HG03135 (cell line): ENCODE data around the gene FAM124B.
"Not testable (repeated sequence)": the region's sequence is repeated elsewhere in the genome, so short reads cannot be mapped to it uniquely, and the experiment has no call there.

Experiments used
- ATAC-seq: cut with Tn5 transposase; IDR thresholded peaks from one replicate; pipeline ENCODE4 v1.9.1; 2021; ENCODE audit warnings: mild to moderate bottlenecking, moderate library complexity; ENCODE audit not compliant: unreplicated experiment

Gene FAM124B

DNA sequence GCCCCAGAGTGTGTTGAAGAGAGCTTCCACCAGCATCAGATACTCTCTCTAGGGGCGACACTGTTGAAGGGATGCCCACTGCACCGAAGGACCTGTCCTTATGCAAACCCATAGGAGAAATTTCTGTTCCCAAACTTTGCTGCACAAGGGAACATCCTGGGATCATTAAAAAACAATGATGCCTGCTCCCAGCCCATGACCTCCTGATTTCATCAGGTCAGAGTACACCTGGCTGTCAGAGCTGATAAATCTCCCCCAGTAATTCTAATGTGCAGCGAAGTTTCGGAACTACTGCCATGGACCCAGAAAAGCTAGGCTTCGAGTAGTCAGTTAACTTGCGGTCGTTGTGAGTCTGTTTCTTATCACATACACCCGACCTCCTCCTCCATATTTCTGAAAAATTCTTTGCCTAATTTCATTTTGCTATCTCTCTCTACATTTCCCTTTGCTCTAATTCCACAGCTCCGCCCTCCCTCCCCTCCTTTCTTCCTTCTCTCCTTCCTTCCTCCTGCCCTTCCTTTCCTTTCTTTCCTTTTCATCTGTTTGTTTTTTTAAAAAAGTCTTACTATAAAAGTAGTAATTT is 18.8 kb downstream of the FAM124B start:
- no peak for ATAC-seq

DNA sequence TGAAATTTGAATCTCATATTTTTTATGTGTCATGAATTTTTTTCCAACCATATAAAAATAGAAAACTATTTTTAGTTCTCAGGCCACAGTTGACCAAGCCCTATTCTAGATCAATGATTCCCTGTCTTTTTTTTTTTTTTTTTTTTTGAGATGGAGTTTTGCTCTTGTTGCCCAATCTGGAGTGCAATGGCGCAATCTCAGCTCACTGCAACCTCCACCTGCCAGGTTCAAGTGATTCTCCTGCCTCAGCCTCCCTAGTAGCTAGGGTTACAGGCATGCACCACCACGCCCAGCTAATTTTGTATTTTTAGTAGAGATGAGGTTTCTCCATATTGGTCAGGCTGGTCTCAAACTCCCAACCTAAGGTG is 19.6 kb downstream of the FAM124B start:
- not testable (repeated sequence) for ATAC-seq

DNA sequence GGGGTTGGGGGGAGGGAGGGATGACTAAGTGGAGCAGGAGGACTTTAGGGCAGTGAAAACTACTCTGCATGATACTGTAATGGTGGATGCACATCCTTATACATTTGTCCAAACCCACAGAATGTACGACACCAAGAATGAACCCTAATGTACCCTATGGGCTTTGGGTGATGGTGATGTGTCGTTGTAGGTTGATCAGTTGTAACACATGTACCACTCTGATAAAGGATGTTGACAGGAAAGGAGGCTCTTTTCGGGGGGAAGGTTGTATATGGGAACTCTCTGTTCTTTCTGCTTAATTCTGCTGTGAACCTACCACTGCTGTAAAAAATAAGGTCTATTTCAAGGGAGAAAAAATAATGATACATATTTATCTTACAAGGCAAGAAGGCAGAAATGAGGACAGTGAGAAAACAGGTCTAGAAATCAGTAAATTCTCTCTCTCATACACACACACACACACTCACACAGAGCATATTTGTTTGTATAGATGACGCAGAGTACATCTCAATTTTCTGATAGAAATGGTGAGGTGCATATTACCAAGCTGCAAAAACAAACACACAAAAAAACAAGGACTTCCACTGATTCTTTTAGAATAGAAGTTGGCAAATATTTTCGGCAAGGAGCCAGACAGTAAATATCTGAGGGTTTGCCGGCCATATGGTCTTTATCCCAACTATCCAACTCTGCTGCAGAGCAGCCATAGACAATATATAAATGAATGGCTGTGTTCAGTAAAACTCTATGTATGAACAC is 20.2 kb downstream of the FAM124B start:
- ATAC-seq = no peak

DNA sequence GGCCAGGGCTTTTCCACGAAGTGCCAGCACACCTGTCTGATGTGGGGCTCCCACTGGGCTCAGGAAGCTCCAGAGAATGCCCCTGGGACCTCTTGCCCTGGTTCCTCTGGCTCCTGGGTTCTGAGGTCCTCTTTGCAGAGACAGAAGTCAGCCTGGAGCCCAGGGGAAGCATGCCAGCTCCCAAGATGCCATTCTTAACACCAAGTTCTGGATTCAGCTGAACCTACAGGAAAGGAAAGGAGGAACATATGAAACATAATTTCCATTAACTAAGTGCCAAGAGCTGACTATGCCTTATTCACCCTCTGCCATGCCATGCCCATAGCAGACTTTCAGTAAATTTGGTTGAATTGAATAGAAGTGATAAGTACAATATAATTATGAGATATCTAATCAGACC is 21.9 kb downstream of the FAM124B start:
- ATAC-seq = no peak

DNA sequence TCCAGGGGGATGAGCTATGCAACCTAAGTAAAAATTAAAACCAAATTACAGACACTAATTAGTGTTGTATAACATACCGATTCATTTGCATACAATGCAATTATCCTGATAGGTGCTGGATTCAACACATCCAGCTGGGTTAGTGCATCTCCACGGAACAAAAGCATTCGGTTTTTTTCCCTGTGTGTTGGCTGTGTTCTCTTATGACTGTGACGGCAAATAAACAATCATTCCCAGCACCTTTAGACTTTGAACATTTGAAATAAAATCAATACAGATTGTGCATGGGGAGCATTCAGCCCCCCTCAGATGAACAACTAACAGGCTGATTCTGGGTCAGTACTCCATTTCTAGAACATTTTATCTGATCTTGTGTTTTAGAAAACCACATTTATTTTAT is 22.7 kb downstream of the FAM124B start:
- ATAC-seq = no peak

DNA sequence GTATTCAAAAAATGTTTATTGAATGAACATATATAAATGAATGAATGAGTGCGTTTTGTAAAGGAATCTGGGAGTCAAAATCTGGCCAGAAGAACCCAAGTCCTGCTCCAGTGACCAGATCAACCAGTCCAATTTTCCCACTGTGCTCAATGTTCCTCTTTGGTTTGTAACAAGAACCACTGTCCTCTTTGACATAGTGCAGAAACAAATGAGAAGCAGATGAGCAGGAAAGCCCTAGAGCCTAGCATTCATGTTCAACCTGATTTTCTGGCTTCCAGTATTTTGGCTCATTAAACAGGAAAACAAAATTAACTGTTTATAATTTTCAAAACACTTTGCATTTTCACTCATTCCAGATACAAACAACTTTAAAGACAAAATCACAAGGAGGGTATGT is 23.2 kb downstream of the FAM124B start:
- no peak for ATAC-seq

DNA sequence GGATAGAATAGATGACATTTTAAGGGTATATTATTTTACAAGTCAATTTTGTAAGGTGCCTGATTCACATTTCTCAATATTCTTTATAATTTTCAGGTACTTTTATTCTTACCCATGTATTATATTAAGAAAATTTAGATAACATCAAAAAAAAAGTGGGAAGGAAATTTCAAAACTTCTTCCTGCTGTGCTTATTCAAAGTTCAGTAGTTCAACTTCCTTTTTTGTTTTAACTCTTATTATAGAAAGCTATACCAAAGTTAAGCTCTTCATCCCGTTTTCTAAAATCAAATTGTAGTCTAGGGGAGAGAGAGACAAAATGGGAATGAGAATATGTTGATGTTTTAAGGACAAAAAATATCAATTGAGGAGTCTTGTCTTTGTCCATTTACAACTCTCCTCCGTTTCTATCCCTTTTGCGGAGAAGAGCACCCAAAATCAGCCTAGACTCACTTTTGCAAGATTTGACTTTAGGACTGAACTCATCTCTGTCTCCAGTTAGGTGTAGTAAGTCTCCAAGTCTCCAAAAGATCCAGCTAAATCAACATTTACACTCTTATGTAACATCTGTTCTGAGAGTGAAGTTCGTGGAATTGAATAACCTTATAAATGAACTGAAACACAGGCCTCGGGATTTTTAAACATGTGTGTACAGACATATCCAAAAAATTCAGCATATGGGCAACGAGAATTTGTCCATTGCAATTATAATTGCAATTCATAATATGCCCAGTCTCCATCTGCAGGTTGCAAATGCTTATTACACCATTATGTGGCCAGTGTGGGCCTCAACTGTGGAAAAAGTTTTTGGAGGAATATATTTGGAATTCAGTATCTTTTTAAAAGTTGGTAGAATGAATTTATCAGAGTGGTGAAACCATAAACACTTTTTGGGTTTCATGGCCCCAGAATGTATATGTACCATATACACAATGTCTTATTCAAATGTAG is 23.9 kb downstream of the FAM124B start:
- no peak for ATAC-seq

DNA sequence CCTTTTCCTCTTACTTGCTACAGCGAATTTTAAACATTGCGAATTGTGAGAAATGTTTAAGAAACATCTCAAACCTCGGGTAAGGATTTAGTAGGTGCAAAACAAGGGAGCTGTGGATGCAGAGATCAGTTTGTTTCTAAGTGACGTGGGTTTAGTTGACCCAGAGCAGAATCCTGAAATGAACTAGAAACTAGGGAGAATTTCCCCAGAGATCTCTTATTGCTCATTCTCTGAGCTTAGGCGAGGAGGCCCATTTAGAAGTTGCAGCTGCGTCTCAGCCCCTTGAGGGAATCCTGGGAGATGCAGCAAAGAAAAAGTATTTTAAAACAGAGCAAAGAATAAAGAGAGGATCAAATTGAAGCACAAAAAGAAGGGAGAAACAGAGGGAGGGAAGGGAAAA is 29.3 kb downstream of the FAM124B start:
- no peak for ATAC-seq

DNA sequence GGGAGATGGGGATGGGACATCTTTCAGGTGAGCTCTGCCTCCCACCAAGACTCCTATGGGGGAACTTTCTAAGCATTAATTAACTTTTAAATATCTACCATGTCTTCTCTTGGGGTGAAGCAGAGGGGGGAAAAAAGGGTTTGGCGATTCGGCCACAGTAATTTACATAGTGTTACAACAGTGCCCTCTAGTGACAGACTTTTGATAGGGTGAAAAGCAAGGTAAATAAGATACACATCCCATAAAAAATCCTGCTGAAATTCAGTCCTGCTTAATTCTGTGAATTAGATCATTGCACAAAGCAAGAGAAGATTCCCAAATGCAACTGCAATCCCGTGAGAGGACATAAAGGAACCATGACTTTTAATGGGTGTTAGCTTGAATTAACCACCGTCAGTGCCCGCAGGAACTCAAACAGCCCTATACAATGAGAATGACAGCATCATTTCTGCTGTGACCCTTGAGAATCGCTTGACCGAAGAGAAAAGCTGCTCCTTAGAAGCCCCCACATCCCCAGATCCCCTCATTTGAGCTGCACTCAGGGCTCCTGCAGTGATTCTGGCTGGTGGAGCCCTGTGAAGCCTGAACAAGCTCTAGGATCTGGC is 32.8 kb downstream of the FAM124B start:
- no peak for ATAC-seq

DNA sequence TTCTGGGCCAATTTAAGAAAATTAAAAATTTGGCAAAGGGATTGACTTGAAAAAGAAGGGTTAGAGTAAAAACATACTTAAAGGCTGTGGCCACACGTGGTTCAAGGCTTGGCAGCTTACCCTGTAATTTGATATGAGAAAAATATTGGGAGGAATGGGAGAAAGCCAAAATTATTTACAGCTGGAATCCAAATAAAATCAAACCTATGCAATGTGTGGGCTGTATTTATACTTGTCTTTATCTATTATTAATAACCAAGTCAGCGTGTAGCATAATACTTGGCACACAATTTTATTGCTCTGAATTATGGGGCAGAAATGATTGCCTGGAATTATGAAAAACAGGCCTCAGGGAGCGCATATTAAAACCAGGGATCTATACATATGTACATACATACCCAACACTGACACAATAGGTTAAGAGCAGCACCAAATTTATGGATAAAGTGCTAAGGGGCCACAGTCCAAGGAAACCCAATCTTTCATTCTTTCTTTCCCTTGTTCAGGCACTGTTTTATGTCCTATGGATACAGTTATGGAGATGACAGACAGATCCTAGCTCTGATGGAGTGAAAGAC is 35.6 kb downstream of the FAM124B start:
- ATAC-seq = no peak

DNA sequence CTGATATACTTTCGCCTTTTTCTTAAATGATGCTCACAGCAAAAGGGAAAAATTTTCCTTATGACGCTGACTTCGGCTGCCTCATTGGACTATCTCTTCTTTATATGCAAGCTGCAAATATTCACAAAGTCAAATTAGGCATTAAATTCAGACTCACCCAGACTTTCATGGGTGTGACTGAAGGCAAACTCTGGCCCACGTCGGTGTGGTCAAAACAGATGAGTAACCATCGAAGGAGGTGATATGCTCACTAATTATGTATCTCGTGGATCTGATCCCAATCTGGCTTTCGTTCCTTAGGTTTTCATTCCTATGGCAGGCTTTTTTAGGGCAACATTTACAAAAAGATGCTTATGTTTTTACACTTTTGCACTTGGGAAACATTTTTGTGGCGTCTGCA is 36.6 kb downstream of the FAM124B start:
- ATAC-seq = no peak

DNA sequence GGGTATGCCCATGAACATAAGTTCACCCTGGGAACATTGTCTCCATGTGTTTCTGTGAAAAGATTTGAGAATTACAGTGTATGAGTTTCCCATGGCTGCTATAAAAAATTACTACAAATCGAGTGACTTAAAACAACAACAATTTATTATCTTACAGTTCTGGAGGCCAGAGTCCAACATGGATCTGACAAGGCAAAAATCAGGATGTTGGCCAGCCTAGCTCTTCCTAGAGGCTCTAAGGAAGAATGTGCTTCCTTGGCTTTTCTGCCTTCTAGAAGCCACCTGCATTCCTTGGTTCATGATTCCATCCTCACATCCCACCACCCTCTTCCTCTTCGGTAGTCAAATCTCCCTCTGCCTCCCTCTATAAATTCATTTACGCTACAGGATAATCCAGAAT is 38.6 kb downstream of the FAM124B start:
- no peak for ATAC-seq

DNA sequence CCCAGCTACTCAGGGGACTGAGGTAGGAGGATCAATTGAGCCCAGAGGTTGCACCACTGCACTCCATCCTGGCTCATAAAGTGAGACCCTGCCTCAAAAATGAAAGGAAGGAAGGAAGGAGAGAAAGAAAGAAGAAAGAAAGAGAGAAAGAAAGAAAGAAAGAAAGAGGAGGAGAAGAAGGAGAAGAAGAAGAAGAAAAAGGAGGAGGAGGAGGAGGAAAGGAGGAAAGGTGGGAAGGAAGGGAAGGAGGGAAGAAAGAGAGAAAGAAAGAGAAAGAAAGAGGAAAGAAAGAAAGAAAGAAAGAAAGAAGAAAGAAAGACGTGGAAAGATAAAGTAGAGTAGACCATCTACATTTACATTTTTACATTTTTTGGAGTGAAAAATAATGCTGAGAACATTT is 39.8 kb downstream of the FAM124B start:
- no peak for ATAC-seq

DNA sequence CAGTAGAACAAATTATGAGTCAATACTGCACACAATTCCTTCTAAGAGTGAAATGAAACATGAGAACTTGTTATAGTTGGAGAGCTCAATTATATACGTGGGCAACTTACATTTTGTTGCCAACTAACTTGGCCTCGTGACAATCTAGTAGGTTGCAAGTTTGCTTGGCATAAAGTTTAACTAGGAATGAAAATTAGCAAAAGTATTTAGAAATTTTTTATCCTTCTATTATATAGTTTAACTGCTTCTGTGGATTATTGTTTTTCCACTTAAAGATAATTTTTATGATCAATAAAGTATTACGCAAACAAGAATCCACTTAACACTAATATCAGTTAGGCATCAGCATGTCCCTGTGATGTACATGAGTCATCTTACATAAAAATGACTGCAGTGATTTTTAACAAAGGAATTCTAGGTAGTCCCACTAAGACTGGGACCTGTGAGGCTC is 41.1 kb downstream of the FAM124B start:
- no peak for ATAC-seq

DNA sequence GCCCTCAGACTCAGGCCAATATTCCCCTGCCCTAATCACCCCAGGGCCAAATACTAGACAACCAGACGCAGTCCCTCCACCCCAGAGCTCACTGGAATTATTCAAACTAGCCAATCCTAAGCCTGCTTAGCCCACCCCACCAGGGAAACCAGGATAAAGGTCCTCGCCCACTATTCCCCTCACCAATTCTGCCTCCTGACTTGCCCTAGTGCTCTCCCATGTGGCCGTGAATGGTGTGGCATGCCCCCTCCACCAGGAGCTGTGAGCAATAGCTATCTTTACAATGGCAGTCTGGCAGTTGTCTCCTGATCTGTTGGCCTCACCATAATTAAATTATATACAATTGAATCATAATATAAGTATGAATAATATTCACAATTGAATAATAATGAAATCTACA is 42.3 kb downstream of the FAM124B start:
- no peak for ATAC-seq

DNA sequence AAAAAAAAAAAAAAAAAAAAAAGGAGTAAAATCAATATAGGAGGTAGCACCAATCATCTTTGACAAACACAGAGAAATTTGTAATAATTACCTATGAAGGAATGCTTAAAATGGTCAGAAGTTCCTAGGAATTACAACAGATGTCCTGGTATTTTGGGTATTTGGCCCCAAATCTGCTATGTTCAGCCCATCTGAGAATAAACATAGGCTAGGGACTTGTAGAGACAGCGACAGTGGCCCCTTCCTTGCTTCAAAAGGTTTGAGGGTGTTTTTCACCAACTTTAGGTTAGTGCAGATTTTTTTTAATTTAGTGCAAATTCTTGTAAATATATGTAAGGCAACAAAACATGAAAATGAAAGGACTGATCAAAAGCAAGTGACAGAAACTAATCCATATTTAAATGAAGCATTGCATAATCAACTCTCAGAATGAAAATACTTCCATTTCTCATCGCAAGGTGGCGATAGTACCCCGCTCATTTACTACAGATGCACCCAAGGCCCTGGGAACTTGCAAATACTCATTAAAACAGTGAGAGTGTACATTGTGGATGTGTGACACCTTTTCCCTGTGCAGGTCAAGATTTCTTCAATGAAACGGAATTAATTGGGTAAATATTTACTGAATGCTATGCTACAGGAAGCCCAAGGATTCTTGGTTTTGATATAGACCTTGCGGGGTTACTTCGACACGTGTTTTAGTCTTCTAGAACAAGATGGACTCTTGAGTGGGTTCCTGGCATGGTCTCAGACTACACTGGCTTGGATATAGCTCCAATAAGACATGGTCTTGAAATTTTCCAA is 44.6 kb downstream of the FAM124B start:
- peak; percentile 80 for ATAC-seq

DNA sequence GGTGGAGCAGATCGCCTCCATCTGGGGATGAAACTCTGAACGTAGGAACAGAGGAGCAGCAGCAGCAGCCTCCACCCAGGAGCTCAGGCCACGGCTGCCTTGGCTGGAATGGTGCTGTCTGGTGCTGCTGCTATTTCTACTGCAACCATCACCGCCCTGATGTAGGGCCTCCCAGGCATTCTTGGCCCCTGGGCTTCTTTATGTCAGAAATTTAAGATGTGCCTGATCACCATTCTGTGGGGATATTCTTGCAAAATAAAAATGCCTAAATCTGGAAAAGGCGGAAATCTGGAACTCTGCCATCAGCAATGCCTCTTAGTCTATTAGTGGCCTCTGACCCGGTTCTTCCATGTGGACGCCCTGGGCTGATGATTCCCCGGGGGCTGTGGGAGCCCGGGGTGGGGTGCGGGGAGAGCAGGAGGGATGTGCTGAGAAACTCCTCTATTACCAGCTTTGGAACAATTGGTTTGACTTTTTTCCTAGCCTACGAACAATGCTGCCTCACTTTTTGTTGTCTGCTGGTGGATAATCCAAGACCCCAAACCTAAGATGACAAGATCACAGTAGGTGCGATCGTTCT is 47.2 kb downstream of the FAM124B start:
- no peak for ATAC-seq

DNA sequence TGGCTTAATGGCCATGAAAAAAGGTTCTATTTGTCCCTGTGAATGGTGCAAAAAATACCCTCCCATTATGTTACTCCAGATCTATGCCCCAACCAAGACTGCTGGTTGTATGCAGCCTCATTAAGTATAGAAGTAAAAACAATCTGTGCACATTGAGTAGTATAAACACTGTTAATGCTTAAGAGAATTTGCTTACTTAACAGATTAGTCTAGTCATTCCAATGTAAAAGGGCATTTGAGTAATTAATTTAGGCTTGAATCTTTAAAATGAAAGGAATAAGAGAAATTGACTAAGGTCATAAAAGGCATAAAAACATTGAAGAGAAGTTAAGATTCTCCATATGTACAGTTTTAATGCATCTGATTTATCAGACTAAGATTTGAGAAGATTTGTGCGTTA is 51.2 kb downstream of the FAM124B start:
- no peak for ATAC-seq

DNA sequence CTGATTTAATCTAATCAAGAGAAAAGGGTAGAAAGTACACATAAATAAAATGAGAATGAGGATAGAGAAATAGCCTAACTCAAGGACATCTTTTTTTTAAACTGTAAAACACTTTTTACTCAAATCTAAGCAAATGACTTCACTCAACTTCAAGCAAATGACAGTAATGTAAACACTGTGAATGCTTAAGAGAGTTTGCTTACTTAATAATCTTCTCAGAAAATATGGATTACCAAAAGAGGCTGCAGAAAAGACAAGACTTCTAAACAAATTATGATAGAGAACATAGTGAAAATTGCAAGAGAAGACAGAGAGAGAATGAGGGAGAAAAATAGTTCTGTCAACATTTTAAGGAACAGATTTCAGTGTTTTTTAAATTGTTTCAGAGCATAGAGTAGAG is 52.5 kb downstream of the FAM124B start:
- no peak for ATAC-seq
